Measurements from ENCODE around the gene FARSA.
"Not testable (repeated sequence)": the region's sequence is repeated elsewhere in the genome, so short reads cannot be mapped to it uniquely, and the experiment has no call there.

FARSA gene

DNA sequence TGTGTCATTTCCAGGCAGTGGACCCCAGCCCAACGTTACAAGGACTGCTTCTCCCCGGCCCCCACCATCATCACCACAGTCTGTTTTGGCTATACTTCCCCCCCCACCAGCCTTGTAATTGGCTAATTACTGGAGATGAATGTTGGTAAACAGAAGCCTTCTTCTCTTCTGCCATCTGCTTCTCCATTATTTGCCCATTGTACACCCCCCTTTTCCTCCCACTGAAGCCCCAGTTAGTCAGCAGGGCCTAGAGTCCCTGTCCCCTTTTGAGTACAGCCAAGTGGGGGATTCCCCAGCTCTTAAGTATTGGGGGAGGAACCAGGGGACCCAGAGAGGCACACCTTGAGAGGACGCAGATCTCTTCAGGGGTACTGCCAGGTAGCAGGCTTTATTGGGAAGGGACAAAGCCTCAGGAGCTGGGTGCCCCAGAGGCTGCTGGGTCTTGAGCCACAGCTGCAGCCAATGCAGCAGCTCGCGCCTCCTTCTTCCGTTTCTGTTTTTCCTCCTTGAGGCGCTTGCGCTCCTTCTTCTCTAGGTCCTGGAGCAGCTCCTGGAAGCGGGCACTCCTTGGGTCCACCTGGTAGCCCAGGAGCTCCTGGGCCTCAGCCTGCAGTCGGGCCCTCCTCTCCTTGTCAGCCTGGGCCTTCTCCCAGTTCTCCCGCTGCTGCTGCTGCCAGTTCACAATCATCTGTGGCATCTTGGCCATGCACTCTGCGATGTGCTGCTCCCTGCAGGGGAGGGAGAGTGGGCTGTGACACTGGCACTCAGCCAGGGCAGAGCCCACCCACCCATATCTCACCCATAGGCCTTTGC, 20.5 kb upstream of the FARSA start:
- no peak for DNase-seq (ENCODE audit: low read depth)

DNA sequence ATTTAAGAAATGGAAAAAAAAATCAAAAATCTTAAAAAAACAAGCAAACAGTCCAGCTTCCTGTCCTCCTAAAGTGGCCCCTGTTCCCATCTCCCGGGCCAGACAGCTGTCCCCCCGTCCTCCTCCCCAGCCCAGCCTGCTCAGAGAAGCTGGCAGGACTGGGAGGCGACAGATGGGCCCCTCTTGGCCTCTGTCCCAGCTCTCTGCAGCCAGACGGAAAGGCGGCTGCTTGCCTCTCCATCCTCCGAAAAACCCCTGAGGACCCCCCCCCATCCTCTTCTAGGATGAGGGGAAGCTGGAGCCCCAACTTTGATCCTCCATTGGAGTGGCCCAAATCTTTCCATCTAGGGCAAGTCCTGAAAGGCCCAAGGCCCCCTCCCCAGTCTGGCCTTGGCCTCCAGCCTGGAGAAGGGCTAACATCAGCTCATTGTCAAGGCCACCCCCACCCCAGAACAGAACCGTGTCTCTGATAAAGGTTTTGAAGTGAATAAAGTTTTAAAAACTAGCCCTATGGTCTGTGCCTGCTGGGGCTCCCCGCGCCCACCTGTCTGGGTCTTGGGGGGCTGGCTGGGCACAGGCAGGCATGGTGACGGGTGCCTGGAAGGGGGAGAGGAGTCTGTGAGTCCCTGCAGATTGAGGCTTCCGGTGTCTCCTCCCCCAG, 19.8 kb upstream of the FARSA start:
- DNase-seq (ENCODE audit: low read depth) = no peak

DNA sequence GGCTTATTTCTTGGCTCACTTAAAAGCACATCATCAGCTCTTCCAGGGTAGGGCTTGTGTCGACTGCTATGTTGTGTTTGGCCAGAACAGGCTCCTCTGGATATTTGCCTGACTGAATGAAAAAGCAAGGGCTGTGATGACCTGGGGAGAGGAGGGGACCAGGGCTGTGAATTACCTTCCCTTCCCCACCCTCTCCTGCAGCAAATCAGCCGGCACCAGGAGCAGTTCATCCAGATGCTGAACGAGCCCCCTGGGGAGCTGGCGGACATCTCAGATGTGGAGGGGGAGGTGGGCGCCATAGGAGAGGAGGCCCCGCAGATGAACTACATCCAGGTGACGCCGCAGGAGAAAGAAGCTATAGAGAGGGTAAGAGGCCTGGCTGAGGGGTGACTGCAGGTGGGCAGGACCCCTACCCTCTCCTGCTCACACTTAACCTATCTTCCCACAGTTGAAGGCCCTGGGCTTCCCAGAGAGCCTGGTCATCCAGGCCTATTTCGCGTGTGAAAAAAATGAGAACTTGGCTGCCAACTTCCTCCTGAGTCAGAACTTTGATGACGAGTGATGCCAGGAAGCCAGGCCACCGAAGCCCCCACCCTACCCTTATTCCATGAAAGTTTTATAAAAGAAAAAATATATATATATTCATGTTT, 19.1 kb upstream of the FARSA start:
- DNase-seq (ENCODE audit: low read depth) = no peak

DNA sequence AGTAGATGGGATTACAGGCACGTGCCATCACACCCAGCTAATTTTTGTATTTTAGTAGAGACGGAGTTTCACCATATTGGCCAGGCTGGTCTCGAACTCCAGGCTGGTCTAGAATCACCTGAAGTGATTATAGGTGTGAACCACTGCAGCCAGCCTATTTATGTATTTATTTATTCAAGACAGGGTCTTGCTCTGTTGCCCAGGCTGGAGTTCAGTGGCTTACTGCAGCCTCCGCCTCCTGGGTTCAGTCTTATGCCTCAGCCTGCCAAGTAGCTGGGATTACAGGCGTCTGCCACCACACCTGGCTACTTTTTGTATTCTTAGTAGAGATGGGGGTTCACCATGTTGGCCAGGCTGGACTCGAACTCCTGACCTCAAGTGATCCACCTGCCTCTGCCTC, 18.5 kb upstream of the FARSA start:
- DNase-seq (ENCODE audit: low read depth) = not testable (repeated sequence)

DNA sequence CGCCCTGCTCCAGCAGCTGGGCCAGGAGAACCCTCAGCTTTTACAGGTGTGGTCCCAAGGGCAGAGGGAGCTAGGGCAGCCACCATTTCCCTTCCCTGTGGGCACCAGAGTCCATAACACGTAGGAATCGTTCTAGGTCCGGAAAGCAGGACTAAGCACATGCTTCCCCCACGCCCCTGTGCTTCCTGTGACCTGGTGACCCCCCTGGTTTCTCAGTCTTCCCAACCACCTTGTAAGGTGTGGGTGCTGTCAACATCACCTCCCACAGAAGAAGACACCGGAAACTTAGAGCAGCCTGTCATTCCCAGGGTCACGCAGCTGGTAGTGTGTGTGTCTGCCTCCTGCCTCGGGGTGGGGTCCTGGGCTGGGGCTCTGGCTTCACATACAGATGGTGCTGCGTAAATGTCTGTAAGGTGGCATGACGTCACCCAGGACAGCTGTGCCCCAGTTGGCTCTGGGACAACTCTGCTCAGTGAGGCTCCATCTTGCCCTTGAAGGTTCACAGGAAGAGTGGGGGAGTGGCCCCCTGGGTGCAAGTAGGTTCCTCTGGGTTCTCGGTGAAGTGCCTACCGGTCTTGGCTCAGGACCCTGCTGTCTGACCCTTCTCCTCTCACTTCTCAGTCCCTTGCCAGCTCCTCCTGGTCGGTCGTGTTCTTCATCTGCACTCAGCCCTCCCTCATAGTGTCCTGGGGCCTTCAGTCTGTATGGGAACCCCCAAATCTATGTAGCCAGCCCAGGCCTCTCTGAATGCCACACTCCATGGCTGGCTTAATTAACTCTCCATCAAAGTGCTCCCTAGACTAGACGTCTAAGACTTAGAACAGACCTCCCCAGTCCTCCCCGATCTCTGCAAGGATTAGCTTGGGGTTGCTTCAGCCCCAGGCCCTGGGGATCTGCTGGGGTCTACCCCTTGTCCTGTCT, 16.1 kb upstream of the FARSA start:
- DNase-seq (ENCODE audit: low read depth) = no peak

DNA sequence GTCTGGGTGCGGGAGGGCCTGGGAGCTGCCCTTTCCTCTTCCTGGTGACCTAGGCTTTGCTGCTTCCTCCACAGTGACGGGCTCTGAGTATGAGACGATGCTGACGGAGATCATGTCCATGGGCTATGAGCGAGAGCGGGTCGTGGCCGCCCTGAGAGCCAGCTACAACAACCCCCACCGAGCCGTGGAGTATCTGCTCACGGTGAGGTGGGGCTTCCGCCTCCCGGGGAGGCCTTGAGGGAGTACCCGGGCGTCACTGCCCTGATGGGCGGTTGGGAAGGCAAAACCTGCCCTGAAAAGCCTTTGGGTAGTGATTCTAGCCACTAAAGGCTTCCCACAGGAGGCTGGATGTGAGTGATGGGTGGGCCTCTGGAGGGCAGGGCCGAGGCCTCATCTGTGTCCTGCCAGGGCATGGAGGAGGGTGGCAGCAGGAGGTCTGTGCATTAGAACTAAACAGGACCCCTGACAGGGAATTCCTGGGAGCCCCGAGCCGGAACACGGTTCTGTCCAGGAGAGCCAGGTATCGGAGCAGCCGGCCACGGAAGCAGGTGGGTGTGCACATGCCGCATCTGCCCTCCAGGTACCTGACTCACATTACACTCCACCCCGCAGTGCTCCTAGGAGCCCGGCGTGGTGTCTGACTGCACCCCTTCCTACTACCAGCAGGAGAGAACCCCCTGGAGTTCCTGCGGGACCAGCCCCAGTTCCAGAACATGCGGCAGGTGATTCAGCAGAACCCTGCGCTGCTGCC, 15.3 kb upstream of the FARSA start:
- DNase-seq (ENCODE audit: low read depth) = no peak

DNA sequence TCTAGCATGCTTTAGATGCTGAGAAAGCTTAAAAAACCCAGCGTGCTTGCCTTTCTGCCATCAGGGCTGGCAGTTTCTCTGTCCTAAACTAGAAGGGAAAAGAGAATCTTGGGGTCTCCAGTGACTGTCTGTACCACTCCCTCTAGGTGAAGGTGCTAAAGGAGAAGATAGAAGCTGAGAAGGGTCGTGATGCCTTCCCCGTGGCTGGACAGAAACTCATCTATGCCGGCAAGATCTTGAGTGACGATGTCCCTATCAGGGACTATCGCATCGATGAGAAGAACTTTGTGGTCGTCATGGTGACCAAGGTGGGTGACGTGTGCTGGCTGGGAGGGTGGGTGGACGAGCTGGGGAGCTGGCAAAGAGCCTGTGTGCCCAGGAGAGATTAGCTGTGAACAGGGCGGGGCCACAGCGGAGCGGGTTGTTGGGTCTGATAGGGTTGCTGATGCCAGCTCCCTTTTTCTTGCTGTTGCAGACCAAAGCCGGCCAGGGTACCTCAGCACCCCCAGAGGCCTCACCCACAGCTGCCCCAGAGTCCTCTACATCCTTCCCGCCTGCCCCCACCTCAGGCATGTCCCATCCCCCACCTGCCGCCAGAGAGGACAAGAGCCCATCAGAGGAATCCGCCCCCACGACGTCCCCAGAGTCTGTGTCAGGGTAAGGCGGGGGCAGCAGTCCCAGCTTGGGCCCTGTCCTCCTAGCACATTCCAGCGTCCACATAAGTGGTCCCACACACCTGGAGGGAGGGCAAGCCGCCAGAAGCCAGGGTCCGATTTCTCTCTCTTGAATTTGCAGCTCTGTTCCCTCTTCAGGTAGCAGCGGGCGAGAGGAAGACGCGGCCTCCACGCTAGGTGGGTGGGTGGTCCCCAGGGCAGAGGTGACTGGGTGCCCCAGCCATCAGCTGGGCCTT, 14.4 kb upstream of the FARSA start:
- DNase-seq (ENCODE audit: low read depth) = no peak

DNA sequence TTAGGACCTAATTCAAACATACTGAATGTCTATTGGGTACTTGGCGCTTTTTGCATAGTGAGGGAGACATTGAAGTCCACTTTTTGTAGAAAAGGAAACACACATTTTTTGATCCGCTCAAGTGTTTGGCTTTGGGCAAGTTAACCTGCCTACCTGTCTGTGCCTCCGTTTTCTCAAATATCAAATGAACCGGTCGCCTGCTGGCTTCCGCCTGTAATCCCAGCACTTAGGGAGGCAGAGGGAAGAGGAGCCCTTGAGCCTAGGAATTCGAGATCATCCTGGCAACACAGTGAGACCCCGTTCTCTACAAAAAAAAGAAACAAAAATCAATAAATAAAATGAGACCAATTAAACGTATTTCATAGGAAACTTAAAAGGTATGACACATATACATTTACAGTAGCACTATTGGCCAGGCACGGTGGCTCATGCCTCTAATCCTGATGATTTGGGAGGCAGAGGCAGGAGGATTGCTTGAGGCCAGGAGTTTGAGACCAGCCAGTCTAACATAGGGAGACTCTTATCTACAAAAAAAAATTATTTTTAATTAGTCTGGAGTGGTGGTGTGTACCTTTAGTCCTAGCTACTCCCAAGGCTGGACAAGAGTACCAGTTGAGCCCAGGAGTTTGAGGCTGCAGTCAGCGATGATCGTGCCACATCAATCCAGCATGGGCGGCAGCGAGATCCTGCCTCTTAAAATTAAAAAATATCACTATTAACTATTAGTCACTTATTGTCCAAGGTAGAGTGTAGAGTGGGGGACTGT, 13.4 kb upstream of the FARSA start:
- DNase-seq (ENCODE audit: low read depth) = no peak

DNA sequence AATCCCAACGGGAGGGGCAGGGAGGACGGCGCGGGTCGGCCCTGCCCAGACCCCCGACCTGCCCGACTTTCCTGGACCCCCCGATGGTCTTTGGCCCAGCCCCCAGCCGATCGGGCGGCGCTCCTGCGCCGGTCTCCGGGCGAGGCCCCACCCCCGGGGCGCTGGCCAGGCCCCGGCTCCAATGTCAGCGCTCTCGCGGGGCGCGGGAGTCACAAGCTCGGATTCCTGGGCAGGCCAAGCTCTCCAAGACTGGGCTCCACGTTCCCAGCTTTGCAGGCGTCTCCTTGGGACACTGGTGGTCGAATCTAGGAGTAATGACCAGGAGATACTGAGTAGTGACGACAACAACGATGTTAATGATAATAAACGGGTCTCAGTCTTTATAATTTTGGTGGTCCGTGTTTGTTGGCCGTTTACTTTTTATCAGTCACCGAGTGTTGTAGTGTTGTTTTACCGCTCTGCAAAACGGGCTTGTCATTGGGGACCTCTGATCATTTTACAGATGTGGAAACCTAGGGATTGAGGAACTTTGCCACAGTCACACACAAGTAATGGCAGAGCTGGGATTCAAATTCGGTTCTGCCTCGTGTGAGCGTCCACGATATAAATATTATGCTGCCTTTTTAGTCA, 12.7 kb upstream of the FARSA start:
- peak; percentile 48 for DNase-seq (ENCODE audit: low read depth)

DNA sequence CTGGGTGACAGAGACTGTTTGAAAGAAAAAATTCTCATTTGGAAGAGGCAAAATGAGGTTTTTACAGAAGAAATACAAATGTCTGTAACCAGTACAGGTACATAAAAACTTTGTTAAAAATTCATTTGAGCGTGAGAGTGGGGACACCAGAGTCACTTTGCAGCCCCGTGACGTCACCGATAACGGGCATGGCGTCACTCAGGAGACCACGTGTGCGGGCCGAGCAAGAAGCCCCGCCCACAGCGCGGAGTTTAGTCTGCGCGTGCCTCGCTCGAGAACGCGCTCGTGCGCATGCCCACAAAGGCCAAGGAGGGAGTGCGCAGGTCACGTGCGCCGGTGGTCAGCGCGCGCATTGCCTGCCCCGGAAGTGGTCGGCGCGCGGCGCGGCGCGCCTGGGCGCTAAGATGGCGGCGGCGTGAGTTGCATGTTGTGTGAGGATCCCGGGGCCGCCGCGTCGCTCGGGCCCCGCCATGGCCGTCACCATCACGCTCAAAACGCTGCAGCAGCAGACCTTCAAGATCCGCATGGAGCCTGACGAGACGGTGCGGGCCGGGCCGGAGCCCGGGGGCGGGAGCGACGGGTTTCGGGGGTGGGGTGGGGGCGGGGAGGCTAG, 12.1 kb upstream of the FARSA start, which contains the start of gene RAD23A:
Gene RAD23A (plus strand): TSS at position 384 of the 613 bp plus-strand sequence. CDS start 87 bp downstream, at position 471.
- DNase-seq (ENCODE audit: low read depth) = peak; percentile 98

DNA sequence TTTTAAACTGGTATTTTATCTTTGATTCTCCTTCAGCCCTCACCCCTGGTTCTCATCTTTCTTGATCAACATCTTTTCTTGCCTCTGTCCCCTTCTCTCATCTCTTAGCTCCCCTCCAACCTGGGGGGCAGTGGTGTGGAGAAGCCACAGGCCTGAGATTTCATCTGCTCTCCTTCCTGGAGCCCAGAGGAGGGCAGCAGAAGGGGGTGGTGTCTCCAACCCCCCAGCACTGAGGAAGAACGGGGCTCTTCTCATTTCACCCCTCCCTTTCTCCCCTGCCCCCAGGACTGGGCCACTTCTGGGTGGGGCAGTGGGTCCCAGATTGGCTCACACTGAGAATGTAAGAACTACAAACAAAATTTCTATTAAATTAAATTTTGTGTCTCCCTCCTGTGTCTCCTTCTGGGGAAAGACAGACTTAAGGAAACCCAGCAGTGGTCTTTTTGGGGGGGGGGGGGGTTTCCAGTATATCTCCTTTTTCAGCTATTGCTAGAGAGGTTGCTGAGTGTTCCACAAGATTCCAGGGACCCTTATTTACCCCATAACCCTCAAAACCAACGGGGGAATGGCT, 10.7 kb upstream of the FARSA start:
- DNase-seq (ENCODE audit: low read depth) = no peak

DNA sequence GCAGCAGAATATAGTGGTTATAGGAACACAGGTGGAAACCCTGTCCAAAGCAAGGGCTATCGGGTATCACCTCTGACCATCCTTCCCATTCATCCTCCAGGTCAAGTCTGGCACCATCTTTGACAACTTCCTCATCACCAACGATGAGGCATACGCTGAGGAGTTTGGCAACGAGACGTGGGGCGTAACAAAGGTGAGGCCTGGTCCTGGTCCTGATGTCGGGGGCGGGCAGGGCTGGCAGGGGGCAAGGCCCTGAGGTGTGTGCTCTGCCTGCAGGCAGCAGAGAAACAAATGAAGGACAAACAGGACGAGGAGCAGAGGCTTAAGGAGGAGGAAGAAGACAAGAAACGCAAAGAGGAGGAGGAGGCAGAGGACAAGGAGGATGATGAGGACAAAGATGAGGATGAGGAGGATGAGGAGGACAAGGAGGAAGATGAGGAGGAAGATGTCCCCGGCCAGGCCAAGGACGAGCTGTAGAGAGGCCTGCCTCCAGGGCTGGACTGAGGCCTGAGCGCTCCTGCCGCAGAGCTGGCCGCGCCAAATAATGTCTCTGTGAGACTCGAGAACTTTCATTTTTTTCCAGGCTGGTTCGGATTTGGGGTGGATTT, 10.0 kb upstream of the FARSA start:
- DNase-seq (ENCODE audit: low read depth) = no peak

DNA sequence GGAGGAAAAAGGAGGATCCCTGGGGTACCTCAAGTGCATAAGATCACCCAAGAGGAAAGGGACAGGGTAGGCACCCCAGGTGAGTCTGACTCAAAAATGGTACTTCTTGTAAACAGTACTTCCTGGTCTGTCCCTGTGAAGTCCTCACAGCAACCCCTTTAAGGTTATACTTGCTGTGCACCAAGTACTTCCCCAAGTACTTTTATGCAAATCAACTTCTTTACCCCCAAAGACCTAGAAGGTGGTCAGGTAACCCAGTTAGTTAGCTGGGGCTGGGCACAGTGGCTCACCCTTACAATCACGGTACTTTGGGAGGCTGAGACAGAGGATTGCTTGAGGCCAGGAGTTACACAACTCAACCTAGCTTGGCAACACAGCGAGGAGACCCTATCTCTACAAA, 7.4 kb upstream of the FARSA start:
- no peak for DNase-seq (ENCODE audit: low read depth)

DNA sequence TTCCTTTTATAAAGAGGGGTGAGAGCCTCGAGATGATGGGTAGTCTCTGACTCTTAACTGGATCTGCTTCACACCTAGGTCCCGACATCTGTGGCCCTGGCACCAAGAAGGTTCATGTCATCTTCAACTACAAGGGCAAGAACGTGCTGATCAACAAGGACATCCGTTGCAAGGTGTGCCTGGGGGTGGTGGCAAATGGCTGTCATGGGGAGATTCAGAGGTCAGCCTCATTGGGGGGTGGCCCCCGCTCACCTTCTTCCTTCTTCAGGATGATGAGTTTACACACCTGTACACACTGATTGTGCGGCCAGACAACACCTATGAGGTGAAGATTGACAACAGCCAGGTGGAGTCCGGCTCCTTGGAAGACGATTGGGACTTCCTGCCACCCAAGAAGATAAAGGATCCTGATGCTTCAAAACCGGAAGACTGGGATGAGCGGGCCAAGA, 6.5 kb upstream of the FARSA start:
- DNase-seq (ENCODE audit: low read depth) = no peak

DNA sequence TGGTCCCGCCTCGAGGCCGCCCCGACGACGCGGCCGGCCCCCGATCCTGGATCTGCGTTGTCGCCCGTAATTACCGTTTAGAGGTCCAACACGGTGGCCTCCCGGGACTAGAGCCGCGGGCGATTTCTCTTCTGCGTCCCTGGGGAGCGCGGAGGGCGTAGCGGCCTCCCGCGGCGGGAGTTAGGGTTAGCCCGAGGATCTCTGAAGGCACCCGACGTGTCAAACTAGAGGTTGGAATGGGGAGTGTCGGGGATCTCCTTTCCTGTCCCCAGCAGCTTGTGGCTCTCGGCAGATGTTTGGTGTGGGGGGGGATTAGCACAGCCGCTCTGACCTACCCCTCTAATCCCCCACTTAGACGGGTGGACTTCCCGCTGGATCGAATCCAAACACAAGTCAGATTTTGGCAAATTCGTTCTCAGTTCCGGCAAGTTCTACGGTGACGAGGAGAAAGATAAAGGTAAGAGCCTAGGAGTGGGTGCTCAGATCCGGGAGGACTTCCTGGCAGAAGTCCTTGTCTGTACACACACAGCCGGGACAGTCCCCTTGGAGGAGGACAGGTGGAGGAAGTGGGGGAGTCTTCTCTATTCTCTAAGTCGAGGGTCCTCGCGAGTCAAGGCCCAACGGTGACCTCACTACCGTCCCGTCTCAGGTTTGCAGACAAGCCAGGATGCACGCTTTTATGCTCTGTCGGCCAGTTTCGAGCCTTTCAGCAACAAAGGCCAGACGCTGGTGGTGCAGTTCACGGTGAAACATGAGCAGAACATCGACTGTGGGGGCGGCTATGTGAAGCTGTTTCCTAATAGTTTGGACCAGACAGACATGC, 5.5 kb upstream of the FARSA start:
- DNase-seq (ENCODE audit: low read depth) = peak; percentile 29

DNA sequence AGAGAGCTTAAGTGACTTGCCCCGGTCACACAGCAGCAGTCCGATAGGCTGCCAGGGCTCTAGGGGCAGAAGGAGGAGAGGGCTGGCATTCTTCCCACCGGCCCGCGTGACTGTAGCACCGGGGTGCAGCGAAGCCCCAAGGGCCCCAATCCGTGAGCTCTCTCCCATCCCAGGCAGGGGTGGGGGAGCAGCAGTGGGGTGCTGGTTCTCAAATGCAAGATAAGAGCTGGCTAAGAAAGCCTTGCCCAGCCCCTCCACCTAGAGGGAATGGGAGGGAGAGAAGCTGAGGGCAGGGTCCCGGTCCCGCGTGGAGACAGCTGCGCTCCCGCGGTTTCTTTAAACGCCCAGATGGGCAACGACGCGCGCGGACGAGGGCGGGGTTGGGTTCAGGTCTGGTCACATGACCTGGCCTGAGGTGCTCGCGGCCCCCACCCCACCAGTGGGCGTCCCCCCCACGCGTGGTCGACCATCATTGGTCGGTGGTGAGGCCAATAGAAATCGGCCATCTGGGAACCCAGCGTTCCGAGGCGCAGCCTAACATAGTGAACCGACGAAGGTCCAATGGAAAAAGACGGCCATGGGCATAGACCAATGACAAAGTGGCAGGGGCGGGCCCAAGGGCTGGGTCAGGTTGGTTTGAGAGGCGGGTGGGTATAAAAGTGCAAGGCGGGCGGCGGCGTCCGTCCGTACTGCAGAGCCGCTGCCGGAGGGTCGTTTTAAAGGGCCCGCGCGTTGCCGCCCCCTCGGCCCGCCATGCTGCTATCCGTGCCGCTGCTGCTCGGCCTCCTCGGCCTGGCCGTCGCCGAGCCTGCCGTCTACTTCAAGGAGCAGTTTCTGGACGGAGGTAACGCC, 4.6 kb upstream of the FARSA start, which contains the start of gene CALR:
Gene CALR (plus strand): TSS at position 683 of the 852 bp plus-strand sequence. CDS start 71 bp downstream, at position 754.
- peak; percentile 99 for DNase-seq (ENCODE audit: low read depth)
